Measurements from ENCODE around the gene HMCN1.

Gene HMCN1

GRCh38 chr1:185733818-185734735, at the start of gene HMCN1:
Gene HMCN1 (plus strand): TSS chr1:185734391. CDS start chr1:185734780, 389 bp downstream.
- H3K4me3 ChIP-seq (ENCODE audit: low read length) = peak within 1 kb of the TSS; percentile 70
- peak; percentile 55 for TF ChIP-seq CTCF (conservative IDR thresholded peaks at IDR 0.05; ENCODE audit: low read length)
- DNase-seq (ENCODE audit: low read depth) = peak; percentile 82

- no peak overlapping the region for H3K4me3 ChIP-seq (ENCODE audit: low read length)
- no peak for DNase-seq (ENCODE audit: low read depth)
- TF ChIP-seq CTCF (conservative IDR thresholded peaks at IDR 0.05; ENCODE audit: low read length) = no peak
These were observed 47.1 kb upstream of the HMCN1 start for GRCh38 chr1:185686821-185687778.

- TF ChIP-seq CTCF (conservative IDR thresholded peaks at IDR 0.05; ENCODE audit: low read length) = no peak
- H3K4me3 ChIP-seq (ENCODE audit: low read length) = no peak overlapping the region
- DNase-seq (ENCODE audit: low read depth) = no peak
These were observed 43.7 kb upstream of the HMCN1 start for GRCh38 chr1:185690527-185690926.

- H3K4me3 ChIP-seq (ENCODE audit: low read length) = no peak overlapping the region
- TF ChIP-seq CTCF (conservative IDR thresholded peaks at IDR 0.05; ENCODE audit: low read length) = no peak
These were observed 40.5 kb upstream of the HMCN1 start for GRCh38 chr1:185693654-185694053.

GRCh38 chr1:185694081-185694480, 40.1 kb upstream of the HMCN1 start:
- DNase-seq (ENCODE audit: low read depth) = no peak
- no peak overlapping the region for H3K4me3 ChIP-seq (ENCODE audit: low read length)
- no peak for TF ChIP-seq CTCF (conservative IDR thresholded peaks at IDR 0.05; ENCODE audit: low read length)

More at GRCh38 chr1:185693654-185694053, 40.5 kb upstream of the HMCN1 start:
- DNase-seq (ENCODE audit: low read depth) = no peak

- H3K4me3 ChIP-seq (ENCODE audit: low read length) = no peak overlapping the region
- DNase-seq (ENCODE audit: low read depth) = no peak
- peak; percentile 30 for TF ChIP-seq CTCF (conservative IDR thresholded peaks at IDR 0.05; ENCODE audit: low read length)
These were observed 38.9 kb upstream of the HMCN1 start for GRCh38 chr1:185695299-185695698.
